C4-2B (cell line): ENCODE data around the gene EZH1.
"Not testable (repeated sequence)": the region's sequence is repeated elsewhere in the genome, so short reads cannot be mapped to it uniquely, and the experiment has no call there.

ENCODE experiments used
- H3K27ac ChIP-seq: fragments of 450-650 bp; 2 replicates; pipeline ENCODE4 v1.5.1; 2017
- ZFX ChIP-seq: fragments of 450-650 bp; IDR thresholded peaks from 2 replicates; pipeline ENCODE4 v1.6.1; 2017
- TF ChIP-seq, protein P1 (sequence below): fragments of 450-650 bp; conservative IDR thresholded peaks from 2 replicates; pipeline ENCODE4 v1.5.1; 2017; ENCODE audit warnings: mild to moderate bottlenecking

Gene EZH1

DNA sequence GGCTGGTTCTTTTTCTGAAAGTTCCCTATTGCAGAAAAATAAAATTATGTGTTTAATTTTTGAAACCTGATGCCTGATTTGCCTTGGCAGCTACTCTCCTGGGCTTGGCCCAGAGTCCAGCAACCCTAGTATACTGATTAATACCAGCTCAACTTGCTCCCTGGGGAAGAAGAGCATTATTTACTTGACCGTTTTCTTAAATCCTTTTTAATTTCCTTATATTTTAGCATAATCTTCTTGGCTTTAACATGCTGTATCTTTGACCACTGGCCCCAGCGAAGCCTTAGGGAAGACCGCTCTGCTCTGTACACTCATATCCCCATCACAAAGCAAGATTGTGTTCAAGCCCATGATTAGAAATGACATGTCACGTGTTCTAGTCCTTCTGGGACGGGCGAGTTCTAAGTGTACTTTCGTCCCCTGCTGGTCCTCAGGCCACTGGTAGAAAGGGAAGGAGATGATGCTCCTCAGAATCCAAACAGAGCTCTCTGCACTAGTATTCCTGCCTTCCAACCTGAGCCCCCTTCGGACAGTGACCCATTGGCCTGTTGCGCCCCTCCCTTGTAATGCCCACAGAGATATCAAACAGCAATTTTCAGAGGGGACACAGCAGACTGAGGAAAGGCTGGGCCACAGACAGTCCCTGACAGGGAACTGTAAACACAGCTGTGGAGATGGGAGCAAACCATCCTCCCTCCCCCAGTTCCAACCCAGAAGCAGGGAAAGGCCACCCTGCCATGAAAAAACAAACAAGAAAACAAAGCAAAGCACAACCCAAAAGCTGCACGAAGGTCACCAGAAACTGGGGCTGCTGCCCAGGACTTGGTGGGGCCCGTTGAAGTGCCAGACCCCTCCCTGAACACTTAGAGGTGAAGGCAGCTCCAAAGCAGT is 4.3 kb upstream of the EZH1 start:
- TF ChIP-seq, protein P1, sequence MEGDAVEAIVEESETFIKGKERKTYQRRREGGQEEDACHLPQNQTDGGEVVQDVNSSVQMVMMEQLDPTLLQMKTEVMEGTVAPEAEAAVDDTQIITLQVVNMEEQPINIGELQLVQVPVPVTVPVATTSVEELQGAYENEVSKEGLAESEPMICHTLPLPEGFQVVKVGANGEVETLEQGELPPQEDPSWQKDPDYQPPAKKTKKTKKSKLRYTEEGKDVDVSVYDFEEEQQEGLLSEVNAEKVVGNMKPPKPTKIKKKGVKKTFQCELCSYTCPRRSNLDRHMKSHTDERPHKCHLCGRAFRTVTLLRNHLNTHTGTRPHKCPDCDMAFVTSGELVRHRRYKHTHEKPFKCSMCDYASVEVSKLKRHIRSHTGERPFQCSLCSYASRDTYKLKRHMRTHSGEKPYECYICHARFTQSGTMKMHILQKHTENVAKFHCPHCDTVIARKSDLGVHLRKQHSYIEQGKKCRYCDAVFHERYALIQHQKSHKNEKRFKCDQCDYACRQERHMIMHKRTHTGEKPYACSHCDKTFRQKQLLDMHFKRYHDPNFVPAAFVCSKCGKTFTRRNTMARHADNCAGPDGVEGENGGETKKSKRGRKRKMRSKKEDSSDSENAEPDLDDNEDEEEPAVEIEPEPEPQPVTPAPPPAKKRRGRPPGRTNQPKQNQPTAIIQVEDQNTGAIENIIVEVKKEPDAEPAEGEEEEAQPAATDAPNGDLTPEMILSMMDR = no peak
- TF ChIP-seq ZFX = no peak
- peak overlapping the region; percentile 67 for H3K27ac ChIP-seq

DNA sequence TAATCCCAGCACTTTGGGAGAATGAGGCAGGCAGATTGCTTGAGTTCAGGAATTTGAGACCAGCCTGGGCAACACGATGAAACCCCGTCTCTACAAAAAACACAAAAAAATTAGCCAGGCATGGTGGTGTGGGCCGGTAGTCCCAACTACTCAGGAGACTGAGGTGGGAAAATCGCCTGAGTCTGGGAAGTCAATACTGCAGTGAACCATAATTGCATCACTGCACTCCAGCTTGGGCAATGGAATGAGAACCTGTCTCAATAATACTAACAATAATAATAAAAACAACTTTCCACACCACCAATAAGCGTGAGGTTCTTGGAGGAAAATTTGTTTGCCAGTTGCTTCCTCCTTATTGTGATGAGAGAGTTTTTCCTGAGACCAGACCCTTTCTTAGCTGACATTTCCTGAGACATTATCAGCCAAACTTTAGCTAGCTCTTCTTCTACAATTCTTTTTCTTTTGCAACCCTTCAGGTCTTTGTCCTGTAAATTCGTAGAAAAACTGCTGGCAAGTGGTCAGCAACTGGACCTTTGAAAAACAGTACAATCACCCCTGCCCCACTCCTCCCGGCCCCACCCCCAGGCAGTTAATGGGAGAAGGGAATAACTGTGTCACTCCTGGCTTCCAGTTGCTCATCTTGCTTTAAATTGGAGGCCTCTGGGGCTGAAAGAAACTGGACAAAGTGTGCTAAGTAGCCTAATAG is 3.5 kb upstream of the EZH1 start:
- peak overlapping the region; percentile 67 for H3K27ac ChIP-seq
- TF ChIP-seq ZFX = no peak

DNA sequence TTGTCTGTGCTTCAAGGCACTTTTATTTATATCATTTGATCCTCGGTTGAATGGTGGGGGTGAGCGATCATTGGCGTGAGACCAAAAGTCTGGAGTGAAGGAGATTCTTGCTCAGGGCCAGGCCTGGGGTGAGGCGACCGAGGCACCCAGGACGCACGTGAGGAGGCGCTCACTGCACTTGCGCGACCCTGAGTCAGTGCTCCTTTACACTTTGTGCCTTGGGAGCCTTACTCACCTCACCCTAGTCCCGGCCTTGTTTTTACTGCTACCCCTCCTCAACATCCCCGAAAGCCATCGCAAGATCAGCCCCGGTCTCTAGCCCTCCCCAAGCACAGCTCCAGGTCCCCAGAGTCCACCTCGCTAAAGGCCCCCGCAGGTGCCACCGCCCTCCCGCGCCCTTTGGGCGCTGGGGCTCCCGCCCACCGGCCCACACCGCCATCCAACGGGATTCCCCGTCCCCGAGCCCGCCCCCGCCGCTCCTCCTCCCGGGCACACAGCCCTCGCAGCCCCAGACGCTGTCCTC is 496 bp downstream of the EZH1 start:
- no peak for TF ChIP-seq ZFX
- TF ChIP-seq, protein P1 = no peak
- peak overlapping the region; percentile 87 for H3K27ac ChIP-seq

DNA sequence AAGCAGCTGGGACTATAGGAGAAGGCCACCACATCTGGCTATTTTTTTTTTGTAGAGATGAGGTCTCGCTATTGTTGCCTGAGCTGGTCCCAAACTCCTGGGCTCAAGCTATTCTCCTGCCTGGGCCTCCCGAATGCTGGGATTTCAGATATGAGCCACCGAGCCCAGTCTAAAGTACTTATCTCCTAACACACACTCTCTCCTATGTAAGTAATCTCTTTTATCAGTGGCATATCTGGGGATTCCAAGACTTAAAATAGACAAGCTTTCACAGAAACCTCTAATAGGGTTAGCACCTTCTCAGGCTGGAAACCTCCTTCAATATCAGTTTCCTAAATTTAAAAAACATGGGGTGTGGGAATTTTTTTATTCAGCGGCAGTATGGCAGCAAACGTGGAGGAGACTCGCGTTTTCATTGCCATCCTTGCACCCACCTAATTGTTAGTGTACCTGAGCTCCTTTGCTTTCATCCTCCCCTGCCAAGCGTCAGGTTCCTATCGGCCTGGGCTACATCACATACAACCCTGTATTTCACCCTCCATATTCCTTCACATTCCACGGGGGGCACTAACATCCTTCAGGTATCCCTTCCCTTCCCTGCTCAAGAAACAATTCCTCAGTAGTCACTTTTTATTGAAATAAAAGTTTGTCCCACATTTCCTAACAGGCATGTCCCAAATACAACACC is 1.1 kb downstream of the EZH1 start:
- peak overlapping the region; percentile 87 for H3K27ac ChIP-seq
- no peak for TF ChIP-seq ZFX
- TF ChIP-seq, protein P1 = no peak

- H3K27ac ChIP-seq = not testable (repeated sequence)
Measured at GRCh38 chr17:42742916-42743315, 1.9 kb downstream of the EZH1 start.

DNA sequence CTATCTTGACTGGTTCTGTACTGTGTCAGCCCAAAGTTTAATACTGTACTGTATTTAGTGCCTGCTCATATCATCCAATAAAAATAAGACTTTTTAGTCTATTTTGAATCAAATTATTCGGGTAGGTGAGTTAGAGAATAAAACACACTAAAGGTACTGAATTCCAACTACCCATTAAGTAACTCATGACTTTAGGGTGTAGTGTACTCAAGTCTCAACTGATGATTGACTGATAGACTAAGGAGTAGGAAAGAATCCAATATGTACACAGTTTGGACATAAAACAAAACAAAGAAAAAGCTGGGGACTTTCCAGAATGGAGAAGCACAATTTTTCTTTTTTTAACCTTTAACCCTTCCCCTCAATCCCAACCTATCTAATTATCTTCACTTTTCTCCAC is 4.1 kb downstream of the EZH1 start:
- TF ChIP-seq, protein P1 = no peak
- TF ChIP-seq ZFX = no peak
- H3K27ac ChIP-seq = no peak overlapping the region; the same call in 1 of the 2 replicates

GRCh38 chr17:42725143-42725542 is 19.7 kb downstream of the EZH1 start:
- H3K27ac ChIP-seq = no peak overlapping the region
- no peak for TF ChIP-seq ZFX
- TF ChIP-seq, protein P1 = no peak

DNA sequence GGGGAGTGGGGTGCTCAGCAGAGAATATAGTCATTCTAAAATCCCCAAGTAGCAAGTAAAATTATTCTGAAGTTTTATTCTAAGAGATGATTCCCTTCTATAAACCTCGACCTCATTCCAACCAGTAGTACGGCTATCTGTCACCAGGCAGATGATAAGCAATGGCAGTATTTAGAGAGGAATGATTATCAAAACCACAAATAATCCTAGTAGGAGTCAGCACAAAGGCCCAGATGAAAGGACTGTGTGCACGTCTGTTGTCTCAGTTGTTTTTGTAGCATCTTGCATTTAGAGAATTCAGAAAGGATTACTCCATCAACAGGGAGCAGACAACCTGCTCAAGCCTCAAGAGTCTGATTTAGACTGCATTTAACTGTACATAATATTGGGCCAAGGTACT is 21.2 kb downstream of the EZH1 start:
- H3K27ac ChIP-seq = no peak overlapping the region
- no peak for TF ChIP-seq ZFX
- TF ChIP-seq, protein P1 = no peak
